ENCODE results near the gene SPTBN5.

SPTBN5 gene

DNA sequence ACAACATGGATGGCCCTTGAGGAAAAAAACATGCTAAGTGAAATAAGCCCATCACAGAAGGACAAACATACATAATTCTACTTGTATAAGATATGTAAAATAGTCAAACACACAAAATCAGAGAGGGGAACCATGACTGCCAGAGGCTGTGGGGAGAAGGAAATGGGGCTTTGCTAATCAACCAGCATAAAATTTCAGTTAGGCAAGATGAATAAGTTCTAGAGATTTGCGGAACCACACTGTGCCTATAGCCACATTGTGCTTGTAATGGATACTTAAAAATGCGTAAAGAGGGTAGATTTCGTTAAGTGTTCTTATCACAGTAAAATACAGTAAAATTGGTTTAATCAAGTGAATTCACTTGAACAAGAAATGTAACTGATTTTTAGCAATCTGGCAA lies 33.7 kb upstream of the SPTBN5 start:
- Histone ChIP-seq H3F3A (ENCODE audit: control insufficient read depth, insufficient read depth) (peaks cover 15% of the 10 kb centered on the region; the same call in 1 of the 2 replicates), H3K4me2 (ENCODE audit: low read length) (peak overlapping the region; percentile 58), H3K27me3 (ENCODE audit: control insufficient read depth, low read length) (no peaks in the 10 kb centered on the region), H4K20me1 (ENCODE audit: control insufficient read depth, insufficient read depth, low read depth, low read length) (no peaks in the 10 kb centered on the region), H3K4me3 (ENCODE audit: low read length) (peak overlapping the region; percentile 33), H3K27ac (ENCODE audit: low read depth, low read length) (peak overlapping the region; percentile 68), H3K36me3 (ENCODE audit: control insufficient read depth, low read length) (0 out of 2 replicates have a peak, but pooled peaks cover 3% of the 10 kb centered on the region), H3K9me2 (replicated peaks; ENCODE audit: control insufficient read depth, low read length) (no peaks in the 10 kb centered on the region), H3K79me2 (ENCODE audit: control insufficient read depth, low read length) (no peaks in the 10 kb centered on the region), H3K9me3 (ENCODE audit: control insufficient read depth, insufficient read depth, low read length) (no peaks in the 10 kb centered on the region), H3K4me1 (ENCODE audit: control insufficient read depth, low read length) (peaks cover 37% of the 10 kb centered on the region)
- TF ChIP-seq, protein P1, sequence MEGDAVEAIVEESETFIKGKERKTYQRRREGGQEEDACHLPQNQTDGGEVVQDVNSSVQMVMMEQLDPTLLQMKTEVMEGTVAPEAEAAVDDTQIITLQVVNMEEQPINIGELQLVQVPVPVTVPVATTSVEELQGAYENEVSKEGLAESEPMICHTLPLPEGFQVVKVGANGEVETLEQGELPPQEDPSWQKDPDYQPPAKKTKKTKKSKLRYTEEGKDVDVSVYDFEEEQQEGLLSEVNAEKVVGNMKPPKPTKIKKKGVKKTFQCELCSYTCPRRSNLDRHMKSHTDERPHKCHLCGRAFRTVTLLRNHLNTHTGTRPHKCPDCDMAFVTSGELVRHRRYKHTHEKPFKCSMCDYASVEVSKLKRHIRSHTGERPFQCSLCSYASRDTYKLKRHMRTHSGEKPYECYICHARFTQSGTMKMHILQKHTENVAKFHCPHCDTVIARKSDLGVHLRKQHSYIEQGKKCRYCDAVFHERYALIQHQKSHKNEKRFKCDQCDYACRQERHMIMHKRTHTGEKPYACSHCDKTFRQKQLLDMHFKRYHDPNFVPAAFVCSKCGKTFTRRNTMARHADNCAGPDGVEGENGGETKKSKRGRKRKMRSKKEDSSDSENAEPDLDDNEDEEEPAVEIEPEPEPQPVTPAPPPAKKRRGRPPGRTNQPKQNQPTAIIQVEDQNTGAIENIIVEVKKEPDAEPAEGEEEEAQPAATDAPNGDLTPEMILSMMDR (IDR thresholded peaks at IDR 0.05; ENCODE audit: low read depth, low read length, poor library complexity, severe bottlenecking): no peak
- no peak for TF ChIP-seq EZH2phosphoT487 (IDR thresholded peaks at IDR 0.05; ENCODE audit: borderline replicate concordance, low read length)

DNA sequence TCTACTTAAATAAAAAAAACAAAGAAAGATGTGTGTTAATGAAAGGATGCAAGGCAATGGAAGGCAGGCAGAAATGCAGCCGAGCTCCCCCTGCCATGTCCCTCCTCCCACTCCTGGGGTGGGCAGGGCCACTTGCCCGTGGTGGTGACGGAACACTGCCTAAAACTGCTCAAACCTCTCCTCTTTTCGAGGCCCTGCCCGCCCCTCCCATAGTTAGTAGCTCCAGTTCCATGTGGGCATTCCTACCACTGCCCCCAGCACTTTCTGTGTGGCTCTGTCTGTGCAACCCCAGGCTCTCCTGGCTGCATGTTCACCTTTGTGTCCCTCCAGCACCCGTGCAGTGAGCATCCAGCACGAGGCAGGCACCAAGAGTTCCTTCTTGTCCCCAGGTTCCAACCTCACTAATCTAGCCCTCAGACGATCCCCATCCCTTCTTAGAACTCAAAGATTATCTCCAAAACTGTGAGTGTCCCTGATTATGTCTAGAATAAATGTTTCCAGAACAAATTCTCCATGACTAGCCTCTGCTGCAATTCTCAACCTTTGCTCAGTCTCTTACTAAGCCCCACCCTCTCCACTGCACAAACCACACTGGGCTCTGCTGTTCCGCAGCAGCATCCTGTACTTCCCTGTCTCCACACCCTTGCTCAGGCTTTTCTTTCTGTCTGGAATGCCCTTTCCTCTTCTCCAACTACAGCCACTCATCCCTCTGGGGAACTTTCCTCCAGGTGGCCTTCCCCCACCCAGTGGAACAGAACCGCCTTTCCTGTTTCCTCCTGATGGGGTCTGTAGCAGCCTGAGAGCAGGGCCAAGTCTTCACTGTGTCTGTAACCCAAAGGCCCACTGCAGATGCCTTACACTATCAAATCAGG lies 32.6 kb upstream of the SPTBN5 start:
- Histone ChIP-seq H3K4me2 (ENCODE audit: low read length) (peak overlapping the region; percentile 58), H3K36me3 (ENCODE audit: control insufficient read depth, low read length) (0 out of 2 replicates have a peak, but pooled peaks cover 3% of the 10 kb centered on the region), H3K27ac (ENCODE audit: low read depth, low read length) (peak overlapping the region; percentile 68), H3K4me3 (ENCODE audit: low read length) (peak overlapping the region; percentile 33; the same call in 1 of the 2 replicates), H4K20me1 (ENCODE audit: control insufficient read depth, insufficient read depth, low read depth, low read length) (no peaks in the 10 kb centered on the region), H3K27me3 (ENCODE audit: control insufficient read depth, low read length) (no peaks in the 10 kb centered on the region), H3F3A (ENCODE audit: control insufficient read depth, insufficient read depth) (peaks cover 15% of the 10 kb centered on the region; the same call in 1 of the 2 replicates), H3K9me2 (replicated peaks; ENCODE audit: control insufficient read depth, low read length) (no peaks in the 10 kb centered on the region), H3K4me1 (ENCODE audit: control insufficient read depth, low read length) (peaks cover 37% of the 10 kb centered on the region), H3K79me2 (ENCODE audit: control insufficient read depth, low read length) (no peaks in the 10 kb centered on the region), H3K9me3 (ENCODE audit: control insufficient read depth, insufficient read depth, low read length) (no peaks in the 10 kb centered on the region)
- TF ChIP-seq, protein P1 (IDR thresholded peaks at IDR 0.05; ENCODE audit: low read depth, low read length, poor library complexity, severe bottlenecking): no peak
- TF ChIP-seq EZH2phosphoT487 (IDR thresholded peaks at IDR 0.05; ENCODE audit: borderline replicate concordance, low read length): no peak

DNA sequence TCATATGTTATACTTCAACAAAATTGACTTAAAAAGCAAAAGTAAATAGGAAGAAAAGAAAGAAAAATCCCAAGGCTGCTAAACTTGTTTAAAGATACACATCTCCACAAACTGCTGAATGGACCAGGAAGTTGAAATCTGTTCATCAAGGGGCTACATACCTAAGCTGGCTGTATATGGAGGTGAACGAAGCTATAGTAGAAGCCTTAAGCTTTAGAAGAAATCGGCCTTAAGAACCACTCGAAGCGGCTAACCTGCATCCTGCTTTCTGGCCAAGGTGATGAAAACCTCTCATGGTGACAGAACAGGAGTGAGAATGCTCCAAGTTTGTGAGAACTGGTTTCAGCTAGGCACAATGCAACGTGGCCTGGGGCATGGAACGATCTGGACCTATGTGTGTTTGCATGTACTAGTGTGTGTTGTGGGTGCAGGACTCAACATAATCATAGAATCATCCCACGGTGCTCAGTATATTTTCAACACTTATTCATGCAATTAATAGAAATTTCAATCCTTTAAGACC lies 31.3 kb upstream of the SPTBN5 start:
- Histone ChIP-seq H3K9me3 (ENCODE audit: control insufficient read depth, insufficient read depth, low read length) (no peaks in the 10 kb centered on the region), H3K4me1 (ENCODE audit: control insufficient read depth, low read length) (peaks cover 37% of the 10 kb centered on the region), H3K9me2 (replicated peaks; ENCODE audit: control insufficient read depth, low read length) (no peaks in the 10 kb centered on the region), H3K27me3 (ENCODE audit: control insufficient read depth, low read length) (no peaks in the 10 kb centered on the region), H3K79me2 (ENCODE audit: control insufficient read depth, low read length) (no peaks in the 10 kb centered on the region), H3K4me2 (ENCODE audit: low read length) (no peak overlapping the region), H3F3A (ENCODE audit: control insufficient read depth, insufficient read depth) (peaks cover 15% of the 10 kb centered on the region; the same call in 1 of the 2 replicates), H3K27ac (ENCODE audit: low read depth, low read length) (no peak overlapping the region), H4K20me1 (ENCODE audit: control insufficient read depth, insufficient read depth, low read depth, low read length) (no peaks in the 10 kb centered on the region), H3K36me3 (ENCODE audit: control insufficient read depth, low read length) (0 out of 2 replicates have a peak, but pooled peaks cover 3% of the 10 kb centered on the region), H3K4me3 (ENCODE audit: low read length) (no peak overlapping the region)
- TF ChIP-seq, protein P1 (IDR thresholded peaks at IDR 0.05; ENCODE audit: low read depth, low read length, poor library complexity, severe bottlenecking): no peak
- TF ChIP-seq EZH2phosphoT487 (IDR thresholded peaks at IDR 0.05; ENCODE audit: borderline replicate concordance, low read length): no peak

All from DOHH2 (cell line).